ENCODE data around the gene TEX22.
"Not testable (repeated sequence)": the region's sequence is repeated elsewhere in the genome, so short reads cannot be mapped to it uniquely, and the experiment has no call there.

TEX22 gene

GRCh38 chr14:105398044-105398725, at the start of gene TEX22:
Gene TEX22 (plus strand): TSS chr14:105398538. CDS start chr14:105399341, 803 bp downstream.
- in situ Hi-C loops (cut with HindIII; ENCODE audit: low sequenced_read_pairs), result no loop called here

- in situ Hi-C loops (cut with HindIII; ENCODE audit: low sequenced_read_pairs), result no loop called here
Measured at GRCh38 chr14:105348945-105349699, 49.2 kb upstream of the TEX22 start.

- in situ Hi-C loops (cut with HindIII; ENCODE audit: low sequenced_read_pairs), result loop anchor here (10.0 kb wide), 1 partner anchor 415 kb away; no protein-coding TSS in a partner anchor
Measured at GRCh38 chr14:105349992-105350391, 48.3 kb upstream of the TEX22 start.

GRCh38 chr14:105350450-105351244, 47.7 kb upstream of the TEX22 start:
- in situ Hi-C loops (cut with HindIII; ENCODE audit: low sequenced_read_pairs), result loop anchor here (10.0 kb wide), 1 partner anchor 416 kb away; no protein-coding TSS in a partner anchor

- in situ Hi-C loops (cut with HindIII; ENCODE audit: low sequenced_read_pairs), result loop anchor here (10.0 kb wide), 1 partner anchor 417 kb away; no protein-coding TSS in a partner anchor
Measured at GRCh38 chr14:105351410-105351809, 46.9 kb upstream of the TEX22 start.

GRCh38 chr14:105351920-105352851, 46.2 kb upstream of the TEX22 start:
- in situ Hi-C loops (cut with HindIII; ENCODE audit: low sequenced_read_pairs), result loop anchor here (10.0 kb wide), 1 partner anchor 417 kb away; no protein-coding TSS in a partner anchor

GRCh38 chr14:105353136-105353535, 45.2 kb upstream of the TEX22 start:
- in situ Hi-C loops (cut with HindIII; ENCODE audit: low sequenced_read_pairs), result loop anchor here (10.0 kb wide), 1 partner anchor 418 kb away; no protein-coding TSS in a partner anchor

GRCh38 chr14:105354541-105354940, 43.8 kb upstream of the TEX22 start:
- in situ Hi-C loops (cut with HindIII; ENCODE audit: low sequenced_read_pairs), result loop anchor here (10.0 kb wide), 1 partner anchor 420 kb away; no protein-coding TSS in a partner anchor

GRCh38 chr14:105355049-105355575, 43.2 kb upstream of the TEX22 start:
- in situ Hi-C loops (cut with HindIII; ENCODE audit: low sequenced_read_pairs), result loop anchor here (10.0 kb wide), 1 partner anchor 420 kb away; no protein-coding TSS in a partner anchor

GRCh38 chr14:105355850-105356604, 42.3 kb upstream of the TEX22 start:
- in situ Hi-C loops (cut with HindIII; ENCODE audit: low sequenced_read_pairs), result loop anchor here (10.0 kb wide), 1 partner anchor 421 kb away; no protein-coding TSS in a partner anchor

- in situ Hi-C loops (cut with HindIII; ENCODE audit: low sequenced_read_pairs), result loop anchor here (10.0 kb wide), 1 partner anchor 422 kb away; no protein-coding TSS in a partner anchor
Measured at GRCh38 chr14:105356927-105357326, 41.4 kb upstream of the TEX22 start.

GRCh38 chr14:105357626-105358025, 40.7 kb upstream of the TEX22 start:
- in situ Hi-C loops (cut with HindIII; ENCODE audit: low sequenced_read_pairs), result loop anchor here (10.0 kb wide), 1 partner anchor 423 kb away; no protein-coding TSS in a partner anchor

- in situ Hi-C loops (cut with HindIII; ENCODE audit: low sequenced_read_pairs), result loop anchor here (10.0 kb wide), 1 partner anchor 423 kb away; no protein-coding TSS in a partner anchor
Measured at GRCh38 chr14:105358140-105358846, 40.0 kb upstream of the TEX22 start.

GRCh38 chr14:105358943-105359342, 39.4 kb upstream of the TEX22 start:
- in situ Hi-C loops (cut with HindIII; ENCODE audit: low sequenced_read_pairs), result loop anchor here (10.0 kb wide), 1 partner anchor 424 kb away; no protein-coding TSS in a partner anchor

- in situ Hi-C loops (cut with HindIII; ENCODE audit: low sequenced_read_pairs), result not testable (repeated sequence)
Measured at GRCh38 chr14:105361412-105361811, 36.9 kb upstream of the TEX22 start.

GRCh38 chr14:105363847-105364708, 34.3 kb upstream of the TEX22 start:
- in situ Hi-C loops (cut with HindIII; ENCODE audit: low sequenced_read_pairs), result no loop called here

- in situ Hi-C loops (cut with HindIII; ENCODE audit: low sequenced_read_pairs), result no loop called here
Measured at GRCh38 chr14:105365101-105365500, 33.2 kb upstream of the TEX22 start.
